ENCODE data around the gene DHX9.

DNA sequence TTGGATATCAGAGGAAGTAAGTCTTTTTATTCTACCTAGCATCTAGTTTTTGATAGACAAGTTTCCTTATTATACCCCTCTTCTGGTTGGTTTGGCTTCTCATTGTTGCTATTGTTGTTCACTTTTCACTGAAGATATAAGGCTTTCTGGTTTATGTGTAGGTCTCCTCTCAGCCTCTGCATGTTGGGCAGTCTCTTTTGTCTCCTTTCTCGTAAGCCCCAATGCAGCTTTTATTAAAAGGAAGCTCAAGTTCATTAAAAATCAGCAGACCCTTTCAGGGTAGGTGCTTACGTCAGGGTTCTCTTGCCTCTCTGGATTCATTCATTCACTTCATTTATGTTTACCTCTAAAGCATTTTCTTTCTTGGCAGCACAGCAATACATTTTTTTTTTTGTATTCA is 4.8 kb upstream of the DHX9 start:
- TF ChIP-seq, protein P1, sequence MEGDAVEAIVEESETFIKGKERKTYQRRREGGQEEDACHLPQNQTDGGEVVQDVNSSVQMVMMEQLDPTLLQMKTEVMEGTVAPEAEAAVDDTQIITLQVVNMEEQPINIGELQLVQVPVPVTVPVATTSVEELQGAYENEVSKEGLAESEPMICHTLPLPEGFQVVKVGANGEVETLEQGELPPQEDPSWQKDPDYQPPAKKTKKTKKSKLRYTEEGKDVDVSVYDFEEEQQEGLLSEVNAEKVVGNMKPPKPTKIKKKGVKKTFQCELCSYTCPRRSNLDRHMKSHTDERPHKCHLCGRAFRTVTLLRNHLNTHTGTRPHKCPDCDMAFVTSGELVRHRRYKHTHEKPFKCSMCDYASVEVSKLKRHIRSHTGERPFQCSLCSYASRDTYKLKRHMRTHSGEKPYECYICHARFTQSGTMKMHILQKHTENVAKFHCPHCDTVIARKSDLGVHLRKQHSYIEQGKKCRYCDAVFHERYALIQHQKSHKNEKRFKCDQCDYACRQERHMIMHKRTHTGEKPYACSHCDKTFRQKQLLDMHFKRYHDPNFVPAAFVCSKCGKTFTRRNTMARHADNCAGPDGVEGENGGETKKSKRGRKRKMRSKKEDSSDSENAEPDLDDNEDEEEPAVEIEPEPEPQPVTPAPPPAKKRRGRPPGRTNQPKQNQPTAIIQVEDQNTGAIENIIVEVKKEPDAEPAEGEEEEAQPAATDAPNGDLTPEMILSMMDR (conservative IDR thresholded peaks at IDR 0.05), result no peak
- no peak for TF ChIP-seq ZFX (IDR thresholded peaks at IDR 0.05)
